Skeletal muscle cell (primary cell): Measurements from ENCODE around the gene SORCS1.

Source experiments
- DNase-seq: peaks from one replicate; pipeline ENCODE4 v3.0.0-alpha.2; 2010; ENCODE audit warnings: low read depth
- H3K4me3 ChIP-seq: 2 replicates; pipeline ENCODE4 v1.5.1; 2011; ENCODE audit warnings: low read depth, mild to moderate bottlenecking, control low read depth, low read length, moderate library complexity

SORCS1 gene

GRCh38 chr10:107011105-107011504, 153.4 kb downstream of the SORCS1 start:
- H3K4me3 ChIP-seq: no peak overlapping the region
- DNase-seq: no peak

GRCh38 chr10:107010531-107010930, 154.0 kb downstream of the SORCS1 start:
- DNase-seq: no peak
- H3K4me3 ChIP-seq: no peak overlapping the region

- DNase-seq: no peak
- H3K4me3 ChIP-seq: no peak overlapping the region
Measured at GRCh38 chr10:107004362-107004761, 160.1 kb downstream of the SORCS1 start.

- no peak for DNase-seq
Measured at GRCh38 chr10:107002068-107002467, 162.4 kb downstream of the SORCS1 start.

DNA sequence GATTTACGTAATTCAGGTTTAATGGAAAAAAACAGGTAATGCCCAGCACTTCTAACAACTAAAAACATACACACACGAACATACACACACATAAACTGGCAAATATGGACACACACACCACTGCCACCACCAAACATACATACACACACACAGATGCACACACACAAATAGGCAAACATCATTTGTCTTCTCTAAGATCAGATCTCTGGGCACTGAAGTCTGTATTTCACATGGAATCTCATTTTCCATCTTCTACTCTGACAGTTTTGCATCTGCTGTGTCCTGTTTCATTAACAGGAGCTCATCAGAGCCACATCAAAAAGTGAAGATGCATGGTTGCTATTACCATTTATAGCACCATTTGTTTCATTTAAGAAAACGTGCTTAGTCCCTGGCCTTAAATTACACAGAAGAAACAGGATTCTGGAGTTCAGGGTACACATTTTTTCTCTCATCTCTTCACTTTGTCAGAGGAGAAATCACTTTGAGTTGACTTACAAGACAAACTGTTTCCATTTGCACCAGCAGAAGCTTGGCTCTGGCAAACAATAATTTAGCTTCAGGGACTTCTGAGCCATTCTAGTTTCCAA, 165.3 kb downstream of the SORCS1 start:
- H3K4me3 ChIP-seq: no peak overlapping the region
- DNase-seq: no peak

More at GRCh38 chr10:107002068-107002467, 162.4 kb downstream of the SORCS1 start:
- no peak overlapping the region for H3K4me3 ChIP-seq

- no peak for DNase-seq
- no peak overlapping the region for H3K4me3 ChIP-seq
Measured at GRCh38 chr10:106997721-106998120, 166.8 kb downstream of the SORCS1 start.

DNA sequence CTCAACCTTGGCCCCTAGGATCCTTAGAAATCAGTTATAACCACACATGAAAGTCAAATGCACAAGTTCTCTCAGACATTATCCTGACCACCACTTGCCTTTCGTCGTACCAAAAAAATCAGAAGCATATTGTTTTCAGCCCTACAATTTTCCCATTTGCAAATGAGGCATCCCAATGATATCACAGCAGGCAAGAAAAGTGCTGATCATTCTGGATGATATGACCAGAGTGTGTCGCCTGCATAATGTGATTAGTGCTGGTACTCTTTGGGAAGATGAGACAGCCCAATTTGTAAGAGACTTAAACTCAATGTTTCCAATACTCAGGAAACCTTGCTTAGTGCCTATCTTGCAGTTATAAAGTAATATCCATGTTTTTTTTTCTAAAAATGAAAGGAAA, 168.0 kb downstream of the SORCS1 start:
- no peak for DNase-seq
- no peak overlapping the region for H3K4me3 ChIP-seq

- H3K4me3 ChIP-seq: no peak overlapping the region
- DNase-seq: no peak
Measured at GRCh38 chr10:106992055-106992454, 172.5 kb downstream of the SORCS1 start.

DNA sequence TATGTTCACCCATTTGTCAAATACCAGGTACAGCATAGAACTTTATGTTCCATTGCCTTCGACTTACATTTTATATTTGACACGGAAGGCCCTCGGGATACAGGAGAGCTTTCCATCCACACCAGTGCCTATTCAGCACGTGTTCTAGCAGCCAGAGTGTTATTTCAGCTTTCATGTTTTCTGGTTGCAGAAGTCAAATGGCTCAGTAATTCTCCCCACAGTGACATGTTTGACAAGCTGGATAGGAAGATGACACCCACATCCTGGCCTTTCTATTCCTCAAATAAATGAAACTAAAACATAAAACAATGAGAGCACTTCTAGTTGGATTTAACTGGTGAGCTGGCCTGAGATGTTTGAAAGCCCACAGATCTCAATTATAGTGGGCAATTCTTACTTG, 173.4 kb downstream of the SORCS1 start:
- DNase-seq: no peak
- no peak overlapping the region for H3K4me3 ChIP-seq

DNA sequence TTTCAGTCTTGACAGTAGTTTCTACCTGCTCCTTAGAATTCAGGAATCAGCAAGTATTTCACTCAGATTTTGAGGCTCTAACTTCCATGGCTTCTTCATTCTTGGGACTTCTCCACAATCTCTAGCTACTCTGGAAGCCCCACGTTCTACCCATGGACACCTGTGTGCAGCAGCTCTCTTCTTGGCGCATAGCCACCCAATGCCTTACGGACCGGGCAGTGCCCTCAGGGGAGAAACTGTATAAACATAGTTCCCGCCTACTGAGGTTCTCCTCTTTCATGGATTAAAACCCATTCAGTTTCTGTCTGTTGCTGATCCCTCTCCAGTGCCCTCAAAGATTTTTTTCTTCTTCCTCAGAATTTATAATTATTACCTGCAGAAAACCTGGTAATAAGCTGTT, 177.1 kb downstream of the SORCS1 start:
- no peak for DNase-seq

GRCh38 chr10:106982268-106982667, 182.2 kb downstream of the SORCS1 start:
- H3K4me3 ChIP-seq: no peak overlapping the region
- no peak for DNase-seq

More for the DNA sequence above, 177.1 kb downstream of the SORCS1 start:
- H3K4me3 ChIP-seq: no peak overlapping the region

- H3K4me3 ChIP-seq: no peak overlapping the region
- no peak for DNase-seq
Measured at GRCh38 chr10:106981452-106982075, 182.9 kb downstream of the SORCS1 start.

GRCh38 chr10:106980495-106981451, 183.7 kb downstream of the SORCS1 start:
- DNase-seq: no peak
- no peak overlapping the region for H3K4me3 ChIP-seq

- H3K4me3 ChIP-seq: no peak overlapping the region
Measured at GRCh38 chr10:106978756-106979155, 185.8 kb downstream of the SORCS1 start.

DNA sequence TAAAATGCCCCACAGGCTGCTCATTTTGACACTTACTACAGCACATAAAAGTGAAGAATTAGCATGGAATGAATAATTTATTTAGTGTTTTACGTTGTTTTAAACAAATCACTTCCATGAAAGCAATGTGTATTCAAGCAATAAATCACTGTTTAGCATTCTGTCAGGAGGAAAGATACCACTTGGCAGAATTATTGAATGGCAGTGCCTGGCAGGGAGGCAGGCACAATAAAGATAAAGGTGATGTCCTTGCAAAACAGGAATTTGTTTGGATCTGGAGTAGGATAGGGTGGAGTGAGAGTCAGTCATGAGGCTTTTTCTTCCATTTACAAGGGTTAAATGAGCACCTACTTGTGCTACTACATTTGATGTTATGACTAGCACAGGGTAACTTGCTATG, 190.8 kb downstream of the SORCS1 start:
- H3K4me3 ChIP-seq: no peak overlapping the region
- DNase-seq: no peak

More at GRCh38 chr10:106978756-106979155, 185.8 kb downstream of the SORCS1 start:
- no peak for DNase-seq

- no peak overlapping the region for H3K4me3 ChIP-seq
- DNase-seq: no peak
Measured at GRCh38 chr10:106973288-106973687, 191.2 kb downstream of the SORCS1 start.

GRCh38 chr10:106972381-106972780, 192.1 kb downstream of the SORCS1 start:
- DNase-seq: no peak
- H3K4me3 ChIP-seq: no peak overlapping the region

DNA sequence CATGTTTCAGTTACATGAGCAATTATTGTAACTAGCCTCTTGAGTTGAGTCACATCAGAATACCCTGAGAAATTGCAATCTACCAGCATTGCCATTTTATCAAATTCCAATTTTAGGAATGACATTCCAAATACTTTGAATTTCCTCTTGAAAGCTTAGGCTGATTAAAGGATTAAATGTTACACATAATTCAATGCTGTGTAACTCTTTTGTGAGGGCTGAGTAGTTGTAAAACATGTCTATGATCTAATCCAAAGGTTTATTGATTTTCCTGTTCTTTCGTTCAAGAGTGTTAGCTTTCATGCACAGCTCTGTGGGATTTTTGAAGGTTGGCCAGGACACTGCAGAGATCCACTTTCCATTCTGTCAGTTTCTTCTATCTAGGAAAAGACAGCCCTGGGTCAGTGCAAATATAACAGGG, 193.1 kb downstream of the SORCS1 start:
- no peak for DNase-seq
- no peak overlapping the region for H3K4me3 ChIP-seq

DNA sequence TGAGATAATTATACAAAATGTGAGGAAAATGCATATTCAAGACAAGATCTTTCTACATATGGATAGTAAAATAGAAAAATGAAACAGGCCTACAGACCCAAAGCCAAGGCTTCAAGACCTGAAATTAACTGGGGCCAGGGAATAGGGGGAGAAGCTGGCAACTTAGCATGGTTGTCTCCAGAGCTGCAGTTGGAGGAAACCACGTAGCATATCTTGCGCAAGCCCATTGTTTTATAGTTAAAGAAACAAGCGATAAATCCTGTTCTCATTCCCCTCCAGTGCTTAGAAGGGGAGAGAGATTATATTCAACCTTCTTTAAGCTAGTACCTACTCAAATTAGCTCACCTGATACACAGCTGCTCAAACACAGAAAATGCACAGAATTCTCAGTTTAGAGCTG, 197.1 kb downstream of the SORCS1 start:
- no peak for DNase-seq
- no peak overlapping the region for H3K4me3 ChIP-seq

- no peak for DNase-seq
- H3K4me3 ChIP-seq: no peak overlapping the region
Measured at GRCh38 chr10:106960812-106961211, 203.7 kb downstream of the SORCS1 start.
